Endothelial cell of umbilical vein (primary cell): ENCODE measurements around the gene ORC2. TPM values are rescaled to one million over a fixed set of nuclear protein-coding genes. Genes with fewer than 3 reads are reported as not detected.

Experiments used
- polyA plus RNA-seq, 4 experiments: library from polyadenylated mRNA; depleted of rRNA in 3 of 4; stranded (reverse) in 3 of 4; unstranded in 1 of 4; fragments of >200 nt; gene quantifications; 2 replicates each; pipeline versions ENCODE4 v1.2.1 to v1.2.3, GENCODE V29; 2011 to 2012; ENCODE audit warnings: missing spikeins in 1 of 4
- small RNA-seq: library from RNA; depleted of rRNA; stranded (forward); fragments of <200 nt; gene quantifications from one replicate; pipeline ENCODE3, GENCODE V24; 2012; ENCODE audit warnings: low replicate concordance, low read depth; ENCODE audit not compliant: insufficient read depth, insufficient read length
- total RNA-seq: library from RNA; stranded (reverse); gene quantifications from 2 replicates; pipeline ENCODE4 v1.2.3, GENCODE V29; 2021

ORC2 gene
- total and polyA plus RNA-seq, 2 donors (not counting 3 experiments of a cell fraction or from before 2014, with no cell fraction given) = 4.2 to 45.4 TPM

Small RNA genes lying within 50 kb of the gene (small RNA-seq; reads per million reads assigned to genes)
- gene RF00019 (not detected), gene RNU6-312P (not detected), gene RNU6-762P (not detected)

Other genes starting within 250 kb of the ORC2 start
- 347 and 353 TPM in 2 replicates for gene BZW1, start 151.8 kb downstream of the ORC2 start, total RNA-seq
- gene BZW1, start 151.8 kb downstream of the ORC2 start, polyA plus RNA-seq = 130 and 174 TPM in 2 replicates
- gene CLK1, start 99.0 kb downstream of the ORC2 start, total RNA-seq = 79.7 and 92.4 TPM in 2 replicates
- 33.1 and 61.4 TPM in 2 replicates for gene CLK1, start 99.0 kb downstream of the ORC2 start, polyA plus RNA-seq
- 25.0 and 28.7 TPM in 2 replicates for gene PPIL3, start 74.6 kb downstream of the ORC2 start, total RNA-seq
- 22.1 and 27.1 TPM in 2 replicates for gene PPIL3, start 74.6 kb downstream of the ORC2 start, polyA plus RNA-seq
- gene NIF3L1, start 74.3 kb downstream of the ORC2 start, total RNA-seq = 14.9 and 16.3 TPM in 2 replicates
- 31.9 and 37.5 TPM in 2 replicates for gene NIF3L1, start 74.3 kb downstream of the ORC2 start, polyA plus RNA-seq
- 20.3 and 21.2 TPM in 2 replicates for gene HYCC2, start 108.0 kb upstream of the ORC2 start, total RNA-seq
- gene HYCC2, start 108.0 kb upstream of the ORC2 start, polyA plus RNA-seq = 2.4 and 3.0 TPM in 2 replicates
- 96.7 and 101 TPM in 2 replicates for gene NDUFB3, start 108.3 kb upstream of the ORC2 start, total RNA-seq
- gene NDUFB3, start 108.3 kb upstream of the ORC2 start, polyA plus RNA-seq = 41.8 and 65.6 TPM in 2 replicates
- gene CFLAR, start 152.5 kb upstream of the ORC2 start, total RNA-seq = 222 and 260 TPM in 2 replicates
- 85.5 and 104 TPM in 2 replicates for gene CFLAR, start 152.5 kb upstream of the ORC2 start, polyA plus RNA-seq
- 31.1 and 37.6 TPM in 2 replicates for gene CASP10, start 219.5 kb upstream of the ORC2 start, total RNA-seq
- gene CASP10, start 219.5 kb upstream of the ORC2 start, polyA plus RNA-seq = 15.7 and 16.4 TPM in 2 replicates